ENCODE results near the gene PAM16. TPM values are rescaled to one million over a fixed set of nuclear protein-coding genes. Genes with fewer than 3 reads are reported as not detected.

The PAM16 gene
- total and polyA plus RNA-seq, 4 donors, result 14.0 to 70.5 (median 29.6) TPM

GRCh38 chr16:4333308-4333638 lies 17.8 kb downstream of the PAM16 start:
- TF ChIP-seq GABPA (IDR thresholded peaks at IDR 0.05 in 1 of 2, conservative IDR thresholded peaks at IDR 0.05 in 1 of 2), result no peak
- no peaks in the 10 kb centered on the region for H3K9me3 ChIP-seq (ENCODE audit: control insufficient read depth in 4 of 4, low read length in 3 of 4)
- WGBS, result 79% methylated on average over 9 of the region's 9 CpGs
- DNase-seq (ENCODE audit: low spot score), result no peak
- H3K36me3 ChIP-seq (ENCODE audit: control insufficient read depth in 4 of 4, insufficient read depth in 3 of 4, low read depth in 1 of 4, low read length in 3 of 4), result peaks cover 0 to 2% (median 0%) of the 10 kb centered on the region in 4 donors
- no peak overlapping the region for H3K4me3 ChIP-seq (ENCODE audit: low read depth in 1 of 3, low read length in 3 of 3)
- no peak overlapping the region for H3K27ac ChIP-seq (ENCODE audit: low read depth in 1 of 2, low read length in 2 of 2)
- no peak overlapping the region for H3K9ac ChIP-seq (ENCODE audit: low read depth in 1 of 2, low read length in 2 of 2)
- no peaks in the 10 kb centered on the region for H3K27me3 ChIP-seq (ENCODE audit: control insufficient read depth in 4 of 4, insufficient read depth in 4 of 4, low read length in 3 of 4)
- H3K4me1 ChIP-seq (ENCODE audit: control insufficient read depth in 4 of 4, insufficient read depth in 4 of 4, low read length in 3 of 4), result peaks cover 5 to 13% (median 7%) of the 10 kb centered on the region in 4 donors

- no peaks in the 10 kb centered on the region for H3K27me3 ChIP-seq (ENCODE audit: control insufficient read depth in 4 of 4, insufficient read depth in 4 of 4, low read length in 3 of 4)
Observed at GRCh38 chr16:4332623-4333307, 18.4 kb downstream of the PAM16 start.

GRCh38 chr16:4332083-4332482 lies 19.0 kb downstream of the PAM16 start:
- DNase-seq (ENCODE audit: low spot score), result no peak
- TF ChIP-seq HNF4G (IDR thresholded peaks at IDR 0.05) (no peak), FOXA1 (IDR thresholded peaks at IDR 0.05) (no peak), ZBTB33 (IDR thresholded peaks at IDR 0.05) (no peak), ATF3 (IDR thresholded peaks at IDR 0.05) (no peak), REST (IDR thresholded peaks at IDR 0.05) (no peak), NR2F2 (IDR thresholded peaks at IDR 0.05) (no peak), TAF1 (conservative IDR thresholded peaks at IDR 0.05) (no peak), RXRA (IDR thresholded peaks at IDR 0.05) (no peak), YY1 (IDR thresholded peaks at IDR 0.05) (no peak), SP1 (IDR thresholded peaks at IDR 0.05) (no peak)

More at GRCh38 chr16:4332623-4333307, 18.4 kb downstream of the PAM16 start:
- Histone ChIP-seq H3K27ac (ENCODE audit: low read depth in 1 of 2, low read length in 2 of 2) (no peak overlapping the region), H3K4me1 (ENCODE audit: control insufficient read depth in 4 of 4, insufficient read depth in 4 of 4, low read length in 3 of 4) (peaks cover 5 to 18% (median 11%) of the 10 kb centered on the region in 4 donors), H3K4me3 (ENCODE audit: low read depth in 1 of 3, low read length in 3 of 3) (no peak overlapping the region), H3K9ac (ENCODE audit: low read depth in 1 of 2, low read length in 2 of 2) (no peak overlapping the region), H3K36me3 (ENCODE audit: control insufficient read depth in 4 of 4, insufficient read depth in 3 of 4, low read depth in 1 of 4, low read length in 3 of 4) (peaks cover 0 to 2% (median 0%) of the 10 kb centered on the region in 4 donors), H3K9me3 (ENCODE audit: control insufficient read depth in 4 of 4, low read length in 3 of 4) (no peaks in the 10 kb centered on the region)
- DNase-seq (ENCODE audit: low spot score), result no peak
- WGBS, result 79% methylated on average over 19 of the region's 19 CpGs
- TF ChIP-seq ZBTB33 (IDR thresholded peaks at IDR 0.05), result no peak
- no peak for TF ChIP-seq YY1 (IDR thresholded peaks at IDR 0.05)
- TF ChIP-seq RXRA (IDR thresholded peaks at IDR 0.05), result no peak
- TF ChIP-seq NR2F2 (IDR thresholded peaks at IDR 0.05), result no peak
- TF ChIP-seq GABPA (IDR thresholded peaks at IDR 0.05 in 1 of 2, conservative IDR thresholded peaks at IDR 0.05 in 1 of 2), result no peak
- no peak for TF ChIP-seq HNF4A (conservative IDR thresholded peaks at IDR 0.05)
- no peak for TF ChIP-seq HNF4G (IDR thresholded peaks at IDR 0.05)
- TF ChIP-seq EGR1 (IDR thresholded peaks at IDR 0.05; ENCODE audit: low read depth in 2 of 2), result no peak
- TF ChIP-seq FOXA2 (IDR thresholded peaks at IDR 0.05), result no peak
- no peak for TF ChIP-seq MAX (IDR thresholded peaks at IDR 0.05)
- no peak for TF ChIP-seq RAD21 (IDR thresholded peaks at IDR 0.05)
- TF ChIP-seq TAF1 (conservative IDR thresholded peaks at IDR 0.05), result no peak

More at GRCh38 chr16:4332083-4332482, 19.0 kb downstream of the PAM16 start:
- no peak overlapping the region for H3K4me3 ChIP-seq (ENCODE audit: low read depth in 1 of 3, low read length in 3 of 3)
- peaks cover 0 to 2% (median 0%) of the 10 kb centered on the region in 4 donors for H3K36me3 ChIP-seq (ENCODE audit: control insufficient read depth in 4 of 4, insufficient read depth in 3 of 4, low read depth in 1 of 4, low read length in 3 of 4)
- no peaks in the 10 kb centered on the region for H3K27me3 ChIP-seq (ENCODE audit: control insufficient read depth in 4 of 4, insufficient read depth in 4 of 4, low read length in 3 of 4)
- no peak overlapping the region for H3K9ac ChIP-seq (ENCODE audit: low read depth in 1 of 2, low read length in 2 of 2)
- H3K9me3 ChIP-seq (ENCODE audit: control insufficient read depth in 4 of 4, low read length in 3 of 4), result no peaks in the 10 kb centered on the region
- peaks cover 5 to 21% (median 11%) of the 10 kb centered on the region in 4 donors for H3K4me1 ChIP-seq (ENCODE audit: control insufficient read depth in 4 of 4, insufficient read depth in 4 of 4, low read length in 3 of 4)
- H3K27ac ChIP-seq (ENCODE audit: low read depth in 1 of 2, low read length in 2 of 2), result no peak overlapping the region
- WGBS, result 90% methylated on average over 14 of the region's 14 CpGs
